Measurements from ENCODE around the gene SEL1L.
"Not testable (repeated sequence)": the region's sequence is repeated elsewhere in the genome, so short reads cannot be mapped to it uniquely, and the experiment has no call there.

The SEL1L gene

GRCh38 chr14:81476816-81477215 is 56.8 kb downstream of the SEL1L start:
- H3K4me3 ChIP-seq (ENCODE audit: low read length) = no peak overlapping the region
- TF ChIP-seq CTCF (IDR thresholded peaks at IDR 0.05; ENCODE audit: insufficient read depth, low read depth, low read length, missing control alignments) = no peak
- no peak for DNase-seq (ENCODE audit: low read depth)

GRCh38 chr14:81474685-81475324 is 58.8 kb downstream of the SEL1L start:
- H3K4me3 ChIP-seq (ENCODE audit: low read length) = no peak overlapping the region
- no peak for TF ChIP-seq CTCF (IDR thresholded peaks at IDR 0.05; ENCODE audit: insufficient read depth, low read depth, low read length, missing control alignments)
- DNase-seq (ENCODE audit: low read depth) = no peak

- H3K4me3 ChIP-seq (ENCODE audit: low read length) = no peak overlapping the region
- TF ChIP-seq CTCF (IDR thresholded peaks at IDR 0.05; ENCODE audit: insufficient read depth, low read depth, low read length, missing control alignments) = no peak
- DNase-seq (ENCODE audit: low read depth) = no peak
These were observed 59.5 kb downstream of the SEL1L start for GRCh38 chr14:81474148-81474492.

- no peak for TF ChIP-seq CTCF (IDR thresholded peaks at IDR 0.05; ENCODE audit: insufficient read depth, low read depth, low read length, missing control alignments)
- DNase-seq (ENCODE audit: low read depth) = peak; percentile 72
- no peak overlapping the region for H3K4me3 ChIP-seq (ENCODE audit: low read length)
These were observed 60.1 kb downstream of the SEL1L start for GRCh38 chr14:81473456-81474147.

- no peak for TF ChIP-seq CTCF (IDR thresholded peaks at IDR 0.05; ENCODE audit: insufficient read depth, low read depth, low read length, missing control alignments)
- peak; percentile 36 for DNase-seq (ENCODE audit: low read depth)
These were observed 61.4 kb downstream of the SEL1L start for GRCh38 chr14:81472096-81472800.

GRCh38 chr14:81471062-81471461 is 62.6 kb downstream of the SEL1L start:
- H3K4me3 ChIP-seq (ENCODE audit: low read length) = no peak overlapping the region
- TF ChIP-seq CTCF (IDR thresholded peaks at IDR 0.05; ENCODE audit: insufficient read depth, low read depth, low read length, missing control alignments) = no peak
- no peak for DNase-seq (ENCODE audit: low read depth)

More at GRCh38 chr14:81472096-81472800, 61.4 kb downstream of the SEL1L start:
- H3K4me3 ChIP-seq (ENCODE audit: low read length) = no peak overlapping the region

- H3K4me3 ChIP-seq (ENCODE audit: low read length); DNase-seq (ENCODE audit: low read depth): not testable (repeated sequence)
These were observed 63.2 kb downstream of the SEL1L start for GRCh38 chr14:81470557-81470826.
